Omental fat pad (tissue), 4 donors: Measurements from ENCODE around the gene PARVG. TPM values are rescaled to one million over a fixed set of nuclear protein-coding genes. Genes with fewer than 3 reads are reported as not detected.

Experiments used
- ATAC-seq: fragments of 150-250 bp; one replicate; pipeline ENCODE4 v1.9.1; 2016; ENCODE audit warnings: mild to moderate bottlenecking, moderate library complexity; ENCODE audit not compliant: low FRiP score
- DNase-seq: peaks from one replicate; pipeline ENCODE4 v3.0.0-alpha.2; 2019; ENCODE audit warnings: low spot score
- total RNA-seq, 4 donors: library from RNA; depleted of rRNA; stranded (reverse); fragments of >200 nt; gene quantifications; one replicate each; pipeline ENCODE4 v1.1.0, GENCODE V29; 2016
- TF ChIP-seq, protein P1 (sequence below), 3 donors: fragments of 450-650 bp; IDR thresholded peaks; one replicate each; pipeline ENCODE4 v1.5.1; 2016 to 2017; ENCODE audit warnings: antibody characterized with exemption in 3 of 3, mild to moderate bottlenecking in 3 of 3, moderate library complexity in 2 of 3

PARVG gene
- total RNA-seq, 4 donors from 2014 or later, result 19.4 to 56.7 (median 39.6) TPM

DNA sequence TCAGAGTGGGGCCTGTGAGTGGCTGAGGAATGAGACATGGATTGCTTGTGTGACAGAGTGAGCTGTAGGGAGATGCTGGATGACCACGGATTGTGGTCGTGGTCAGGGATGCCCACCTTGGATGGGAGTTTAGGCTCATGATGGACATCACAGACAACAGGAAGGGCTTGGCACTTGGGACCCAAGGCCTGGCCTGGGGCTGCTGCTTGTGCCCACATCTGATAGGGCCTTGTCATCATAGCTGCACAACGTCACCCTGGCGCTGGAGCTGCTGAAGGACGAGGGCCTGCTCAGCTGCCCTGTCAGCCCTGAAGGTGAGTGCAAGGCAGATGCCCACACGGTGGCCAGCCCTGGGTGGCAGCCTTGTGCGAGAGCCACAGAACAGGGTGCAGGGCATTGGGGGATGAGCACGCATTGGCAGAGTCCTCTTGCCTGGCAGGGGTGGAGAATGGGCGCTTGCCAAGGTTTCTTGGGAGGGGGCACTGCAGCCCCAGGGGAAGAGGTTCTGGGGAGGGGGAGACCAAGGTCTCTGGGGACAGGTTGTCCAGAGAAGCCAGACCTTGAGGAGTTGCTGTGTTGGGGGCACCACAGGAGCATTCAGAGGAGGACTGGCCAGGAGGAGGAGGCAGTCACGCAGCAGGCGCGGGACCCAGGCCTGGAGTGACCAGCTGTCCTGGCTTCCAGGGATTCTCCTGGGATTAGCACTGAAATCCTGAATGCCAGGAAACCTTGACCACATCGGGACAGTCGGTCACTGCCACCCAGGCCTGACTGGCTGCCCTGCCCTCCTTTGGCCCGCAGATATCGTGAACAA, 25.0 kb downstream of the PARVG start:
- TF ChIP-seq, protein P1, sequence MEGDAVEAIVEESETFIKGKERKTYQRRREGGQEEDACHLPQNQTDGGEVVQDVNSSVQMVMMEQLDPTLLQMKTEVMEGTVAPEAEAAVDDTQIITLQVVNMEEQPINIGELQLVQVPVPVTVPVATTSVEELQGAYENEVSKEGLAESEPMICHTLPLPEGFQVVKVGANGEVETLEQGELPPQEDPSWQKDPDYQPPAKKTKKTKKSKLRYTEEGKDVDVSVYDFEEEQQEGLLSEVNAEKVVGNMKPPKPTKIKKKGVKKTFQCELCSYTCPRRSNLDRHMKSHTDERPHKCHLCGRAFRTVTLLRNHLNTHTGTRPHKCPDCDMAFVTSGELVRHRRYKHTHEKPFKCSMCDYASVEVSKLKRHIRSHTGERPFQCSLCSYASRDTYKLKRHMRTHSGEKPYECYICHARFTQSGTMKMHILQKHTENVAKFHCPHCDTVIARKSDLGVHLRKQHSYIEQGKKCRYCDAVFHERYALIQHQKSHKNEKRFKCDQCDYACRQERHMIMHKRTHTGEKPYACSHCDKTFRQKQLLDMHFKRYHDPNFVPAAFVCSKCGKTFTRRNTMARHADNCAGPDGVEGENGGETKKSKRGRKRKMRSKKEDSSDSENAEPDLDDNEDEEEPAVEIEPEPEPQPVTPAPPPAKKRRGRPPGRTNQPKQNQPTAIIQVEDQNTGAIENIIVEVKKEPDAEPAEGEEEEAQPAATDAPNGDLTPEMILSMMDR (IDR thresholded peaks at IDR 0.05), result no peak
- ATAC-seq (no peak), DNase-seq (no peak)

DNA sequence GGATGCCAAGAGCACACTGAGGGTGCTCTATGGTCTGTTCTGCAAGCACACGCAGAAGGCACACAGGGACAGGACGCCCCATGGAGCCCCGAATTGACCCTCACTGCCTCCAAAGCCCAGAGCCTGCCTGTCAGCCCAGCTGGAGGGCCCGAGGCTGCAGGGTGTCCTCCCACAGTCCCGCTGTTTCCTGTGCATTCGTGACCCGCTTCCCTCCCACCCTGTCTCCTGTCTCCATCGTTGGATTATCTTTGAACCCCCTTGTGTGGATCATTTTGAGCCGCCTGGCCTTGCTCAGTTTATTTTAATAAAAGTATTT, 25.6 kb downstream of the PARVG start:
- ATAC-seq, result no peak
- TF ChIP-seq, protein P1 (IDR thresholded peaks at IDR 0.05), result no peak
- no peak for DNase-seq

DNA sequence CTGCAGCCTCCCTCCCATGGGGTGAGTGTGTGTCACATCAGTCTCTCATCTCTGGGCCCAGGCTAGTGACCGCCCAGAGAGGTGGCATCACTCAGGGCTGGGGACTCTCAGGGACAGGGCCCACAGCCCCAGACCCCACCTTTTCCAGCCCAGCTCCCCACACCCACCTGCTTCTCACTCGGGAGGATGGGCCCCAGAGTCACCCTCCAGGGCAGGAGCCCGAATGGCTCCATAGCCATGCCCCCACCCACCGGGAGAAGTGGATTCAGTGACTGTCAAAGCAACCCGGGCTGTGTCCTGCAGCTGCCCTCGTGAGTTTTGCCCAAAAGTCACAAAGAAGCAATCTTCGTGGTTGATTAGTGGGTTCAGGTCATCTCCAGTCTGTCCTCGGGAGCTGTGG, 26.0 kb downstream of the PARVG start:
- ATAC-seq, result no peak
- no peak for DNase-seq
- TF ChIP-seq, protein P1 (IDR thresholded peaks at IDR 0.05), result no peak

DNA sequence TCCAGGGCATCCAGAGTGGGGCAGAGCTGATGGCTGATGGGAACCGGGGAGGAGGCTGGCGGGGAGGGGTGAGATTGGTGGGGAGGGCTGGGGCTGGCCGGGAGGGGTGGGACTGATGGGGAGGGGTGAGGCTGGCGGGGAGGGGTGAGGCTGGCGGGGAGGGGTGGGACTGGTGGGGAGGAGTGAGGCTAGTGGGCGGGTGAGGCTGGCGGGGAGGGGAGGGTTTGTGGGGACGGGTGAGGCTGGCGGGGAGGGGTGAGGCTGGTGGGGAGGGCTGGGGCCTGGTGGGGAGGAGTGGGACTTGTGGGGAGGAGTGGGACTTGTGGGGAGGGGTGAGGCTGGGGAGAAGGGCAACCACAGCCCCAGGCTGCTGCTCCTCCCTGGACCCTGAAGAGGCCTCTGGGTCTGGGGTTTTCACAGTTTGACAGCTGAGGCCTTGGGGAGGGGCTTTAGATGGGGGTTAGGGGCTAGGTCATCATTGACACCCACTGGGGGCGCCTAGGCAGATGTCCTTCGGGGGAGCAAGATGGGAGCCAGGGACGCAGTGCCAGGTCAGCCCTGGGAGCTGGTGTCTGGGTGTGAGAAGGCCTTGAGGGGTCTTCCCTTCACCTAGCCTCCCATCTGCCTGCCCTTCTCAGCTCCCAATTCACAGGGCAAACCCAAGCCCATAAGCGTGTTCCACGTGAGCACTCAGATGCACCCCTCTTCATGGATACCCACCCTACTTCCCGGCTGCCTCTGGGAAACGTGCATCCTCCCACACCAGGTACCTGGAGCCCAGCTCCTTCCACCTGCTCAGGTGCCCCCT, 26.7 kb downstream of the PARVG start:
- DNase-seq, result no peak

DNA sequence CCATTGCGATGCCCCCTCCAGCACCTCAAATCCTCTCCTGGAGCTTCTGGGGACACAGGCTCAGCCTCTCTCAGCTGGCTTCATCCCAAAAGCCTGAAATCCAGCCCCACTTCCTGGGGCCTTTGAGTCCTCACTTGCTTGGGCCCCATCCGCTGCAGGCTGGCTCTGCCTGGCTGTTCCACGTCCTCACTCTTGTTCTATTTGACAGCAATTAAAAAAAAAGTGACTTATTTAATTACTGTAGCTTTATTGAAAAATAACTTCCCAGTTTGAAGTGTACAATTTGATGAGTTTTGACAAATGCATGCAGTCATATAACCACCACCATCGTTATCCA, 27.2 kb downstream of the PARVG start:
- no peak for DNase-seq
- TF ChIP-seq, protein P1 (IDR thresholded peaks at IDR 0.05), result no peak
- ATAC-seq, result no peak

More for the DNA sequence above, 26.7 kb downstream of the PARVG start:
- TF ChIP-seq, protein P1 (IDR thresholded peaks at IDR 0.05), result no peak
- no peak for ATAC-seq

DNA sequence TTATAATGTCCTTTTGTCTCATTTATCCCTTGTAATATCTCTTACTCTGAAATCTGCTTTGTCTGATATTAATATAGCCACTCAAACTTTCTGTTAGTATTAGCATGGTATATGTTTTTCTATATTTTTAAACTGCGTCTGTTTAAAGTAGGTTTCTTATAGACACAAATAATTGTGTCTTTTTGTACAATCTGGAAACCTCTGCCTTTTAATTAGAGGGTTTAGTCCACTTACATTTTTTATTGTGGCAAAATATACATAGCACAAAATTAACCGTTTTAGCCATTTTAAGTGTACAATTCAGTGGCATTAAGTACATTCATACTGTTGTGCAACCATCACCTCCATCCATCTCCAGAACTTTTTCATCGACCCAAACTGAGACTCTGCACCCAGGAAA, 28.6 kb downstream of the PARVG start:
- ATAC-seq, result no peak
- TF ChIP-seq, protein P1 (IDR thresholded peaks at IDR 0.05), result no peak
- DNase-seq, result no peak
